Hepatocyte (in vitro differentiated cells): ENCODE data around the gene SASH3. TPM values are rescaled to one million over a fixed set of nuclear protein-coding genes. Genes with fewer than 3 reads are reported as not detected.

Source experiments
- DNase-seq: peaks from one replicate; pipeline ENCODE4 v3.0.0-alpha.2; 2016; ENCODE audit warnings: low spot score
- H2AFZ ChIP-seq: fragments of 200-600 bp; sonication (generic); 2 replicates; pipeline ENCODE4 v1.6.0; 2016; ENCODE audit warnings: antibody characterized with exemption, mild to moderate bottlenecking
- H3K27ac ChIP-seq: fragments of 200-600 bp; sonication (generic); 2 replicates; pipeline ENCODE4 v1.5.1; 2016; ENCODE audit warnings: mild to moderate bottlenecking
- H3K27me3 ChIP-seq: fragments of 200-600 bp; sonication (generic); 2 replicates; pipeline ENCODE4 v1.6.1; 2016
- H3K36me3 ChIP-seq: fragments of 200-600 bp; sonication (generic); replicated peaks from 2 replicates; pipeline ENCODE4 v1.5.1; 2016; ENCODE audit warnings: low read depth; ENCODE audit not compliant: insufficient read depth
- H3K4me1 ChIP-seq: fragments of 200-600 bp; sonication (generic); 2 replicates; pipeline ENCODE4 v1.5.1; 2016; ENCODE audit warnings: mild to moderate bottlenecking, moderate library complexity; ENCODE audit not compliant: insufficient read depth
- H3K4me2 ChIP-seq: fragments of 200-600 bp; sonication (generic); 2 replicates; pipeline ENCODE4 v1.6.0; 2016
- H3K4me3 ChIP-seq: fragments of 200-600 bp; sonication (generic); 2 replicates; pipeline ENCODE4 v1.5.1; 2016; ENCODE audit warnings: mild to moderate bottlenecking
- H3K79me2 ChIP-seq: fragments of 200-600 bp; sonication (generic); 2 replicates; pipeline ENCODE4 v1.6.0; 2017; ENCODE audit warnings: mild to moderate bottlenecking
- H3K9me2 ChIP-seq: fragments of 200-600 bp; sonication (generic); replicated peaks from 2 replicates; pipeline ENCODE4 v1.6.0; 2017; ENCODE audit warnings: mild to moderate bottlenecking; ENCODE audit not compliant: insufficient read depth
- H3K9me3 ChIP-seq: fragments of 200-600 bp; sonication (generic); 2 replicates; pipeline ENCODE4 v1.5.1; 2016; ENCODE audit warnings: low read depth, mild to moderate bottlenecking
- H4K20me1 ChIP-seq: fragments of 200-600 bp; sonication (generic); 2 replicates; pipeline ENCODE4 v1.6.0; 2016; ENCODE audit warnings: mild to moderate bottlenecking; ENCODE audit not compliant: insufficient read depth, poor library complexity, severe bottlenecking
- EZH2 ChIP-seq: fragments of 200-600 bp; sonication (generic); IDR thresholded peaks from 2 replicates; pipeline ENCODE4 v1.6.1; 2016; ENCODE audit warnings: antibody characterized with exemption, mild to moderate bottlenecking, borderline replicate concordance
- EZH2phosphoT487 ChIP-seq: fragments of 200-600 bp; sonication (generic); IDR thresholded peaks from one replicate; pipeline ENCODE4 v1.6.1; 2018; ENCODE audit warnings: antibody characterized with exemption, mild to moderate bottlenecking, low read depth, moderate library complexity; ENCODE audit not compliant: unreplicated experiment, severe bottlenecking
- WGBS: methylation state at CpG from one replicate; pipeline ENCODE4 v1.1.6; 2016; ENCODE audit warnings: low lambda C conversion rate; ENCODE audit errors: missing lambda C conversion rate; 5-methylcytosine and 5-hydroxymethylcytosine counted together
- polyA plus RNA-seq: library from polyadenylated mRNA; unstranded; fragments of >200 nt; fragmentation: Nextera tagmentation; extraction: Ambion mirVana; gene quantifications from 2 replicates; pipeline ENCODE4 v1.2.1, GENCODE V29; 2016
- total RNA-seq: library from RNA; depleted of rRNA; stranded (reverse); fragments of >200 nt; gene quantifications from 2 replicates; pipeline ENCODE4 v1.2.3, GENCODE V29; 2014
- TF ChIP-seq, protein P1 (sequence below): fragments of 200-600 bp; sonication (generic); IDR thresholded peaks from 2 replicates; pipeline ENCODE4 v1.5.1; 2016; ENCODE audit warnings: antibody characterized with exemption, mild to moderate bottlenecking; ENCODE audit not compliant: poor library complexity

Gene SASH3
- total and polyA plus RNA-seq, 2 experiments from 2014 or later = 0.31 to 0.67 TPM

DNA sequence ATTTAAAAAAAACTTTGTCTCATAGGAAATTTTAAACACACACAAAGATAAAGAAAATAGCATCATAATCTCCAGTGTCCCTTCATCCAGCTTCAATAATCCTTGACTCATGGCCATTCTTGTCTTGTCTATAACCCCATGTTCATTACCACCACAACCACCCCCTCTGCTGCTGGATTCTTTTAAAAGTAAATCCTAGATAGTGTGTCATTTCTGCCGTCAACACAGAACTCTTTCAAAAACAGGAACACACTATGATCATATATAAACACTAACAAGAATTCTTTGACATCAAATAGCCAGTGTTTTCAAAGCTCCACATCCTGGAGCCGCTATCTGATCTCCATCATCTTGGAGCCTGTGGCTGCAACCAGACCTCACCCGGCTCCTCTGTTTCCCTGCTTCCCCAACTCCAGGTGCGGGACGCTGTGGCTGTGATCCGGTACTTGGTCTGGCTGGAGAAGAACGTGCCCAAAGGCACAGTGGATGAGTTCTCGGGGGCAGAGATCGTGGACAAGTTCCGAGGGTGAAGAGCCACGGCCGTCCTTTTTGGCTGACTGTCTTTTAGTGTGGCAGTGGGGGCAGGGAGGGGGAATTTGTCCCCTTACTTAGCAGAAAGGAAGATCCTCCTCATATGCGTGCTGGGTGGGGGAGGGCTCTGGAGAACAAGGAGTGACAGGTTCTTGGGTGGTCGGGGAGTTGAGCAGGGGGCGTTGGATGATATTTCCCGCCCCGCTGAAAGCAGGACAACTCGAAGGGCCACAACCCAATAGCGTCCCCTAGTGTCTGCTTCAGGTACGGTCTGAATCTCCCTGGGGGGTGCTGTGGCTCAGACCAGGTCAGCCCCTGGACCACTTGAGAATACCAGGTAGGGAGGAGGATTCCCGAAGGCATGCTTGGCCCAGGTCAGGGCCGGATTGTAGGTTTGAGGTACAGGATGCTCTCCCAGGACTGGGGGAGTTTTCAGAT lies 25.4 kb upstream of the SASH3 start:
- no peak for DNase-seq
- 63% methylated on average over 22 of the region's 22 CpGs for WGBS
- Histone ChIP-seq H3K27me3 (no peaks in the 10 kb centered on the region), H3K4me1 (no peaks in the 10 kb centered on the region), H3K9me3 (no peaks in the 10 kb centered on the region), H3K79me2 (no peaks in the 10 kb centered on the region), H3K4me2 (no peak overlapping the region), H3K36me3 (no peaks in the 10 kb centered on the region), H3K27ac (no peak overlapping the region), H4K20me1 (no peaks in the 10 kb centered on the region), H2AFZ (no peak overlapping the region), H3K4me3 (no peak overlapping the region), H3K9me2 (no peaks in the 10 kb centered on the region)
- TF ChIP-seq EZH2 = no peak
- TF ChIP-seq EZH2phosphoT487 = no peak

DNA sequence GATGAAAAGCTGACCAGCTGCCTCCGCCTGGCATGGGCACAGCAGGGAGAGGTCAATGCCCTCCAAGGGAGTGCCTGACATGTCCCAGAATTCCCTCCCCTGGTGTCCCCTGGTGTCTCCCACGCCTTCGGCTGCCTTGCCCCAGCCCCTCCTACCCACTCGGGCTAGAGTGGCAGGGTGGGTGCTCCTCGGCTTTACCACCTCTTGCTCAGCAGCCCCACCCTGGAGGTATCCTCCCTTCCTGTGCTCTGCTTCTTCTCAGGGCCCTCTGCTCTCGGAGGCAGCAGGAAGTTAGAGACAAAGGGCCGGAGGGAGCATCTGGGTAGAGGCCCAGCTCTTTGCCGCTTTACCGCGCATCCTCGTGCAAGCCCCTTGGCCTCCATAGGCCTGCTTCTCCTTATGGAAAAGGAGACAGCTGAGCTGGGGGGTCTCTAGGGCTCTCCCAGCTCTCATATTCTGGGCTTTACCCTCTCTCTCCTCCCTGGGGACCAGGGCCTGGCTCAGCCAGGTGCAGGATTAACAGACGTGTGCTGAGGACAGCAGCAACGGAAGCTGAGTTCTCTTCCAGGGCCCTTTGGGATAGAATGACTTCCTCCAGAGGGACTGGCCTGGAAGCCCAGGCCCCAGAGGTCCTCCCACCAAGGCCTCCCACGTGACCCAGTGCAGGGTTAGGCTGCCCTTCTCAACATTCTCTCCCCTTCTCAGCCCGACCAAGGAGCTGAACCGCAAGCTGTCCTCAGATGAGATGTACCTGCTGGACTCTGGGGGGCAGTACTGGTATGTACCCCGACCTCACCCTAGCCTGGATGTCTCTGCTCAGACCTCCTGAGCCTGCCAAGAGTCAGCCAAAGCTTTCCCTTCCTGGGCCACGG lies 23.7 kb upstream of the SASH3 start:
- H3K79me2 ChIP-seq = no peaks in the 10 kb centered on the region
- WGBS = 76% methylated on average over 18 of the region's 18 CpGs
- H3K4me2 ChIP-seq = no peak overlapping the region
- H3K9me3 ChIP-seq = no peaks in the 10 kb centered on the region
- DNase-seq = no peak
- TF ChIP-seq EZH2phosphoT487 (no peak), EZH2 (no peak)
- TF ChIP-seq, protein P1, sequence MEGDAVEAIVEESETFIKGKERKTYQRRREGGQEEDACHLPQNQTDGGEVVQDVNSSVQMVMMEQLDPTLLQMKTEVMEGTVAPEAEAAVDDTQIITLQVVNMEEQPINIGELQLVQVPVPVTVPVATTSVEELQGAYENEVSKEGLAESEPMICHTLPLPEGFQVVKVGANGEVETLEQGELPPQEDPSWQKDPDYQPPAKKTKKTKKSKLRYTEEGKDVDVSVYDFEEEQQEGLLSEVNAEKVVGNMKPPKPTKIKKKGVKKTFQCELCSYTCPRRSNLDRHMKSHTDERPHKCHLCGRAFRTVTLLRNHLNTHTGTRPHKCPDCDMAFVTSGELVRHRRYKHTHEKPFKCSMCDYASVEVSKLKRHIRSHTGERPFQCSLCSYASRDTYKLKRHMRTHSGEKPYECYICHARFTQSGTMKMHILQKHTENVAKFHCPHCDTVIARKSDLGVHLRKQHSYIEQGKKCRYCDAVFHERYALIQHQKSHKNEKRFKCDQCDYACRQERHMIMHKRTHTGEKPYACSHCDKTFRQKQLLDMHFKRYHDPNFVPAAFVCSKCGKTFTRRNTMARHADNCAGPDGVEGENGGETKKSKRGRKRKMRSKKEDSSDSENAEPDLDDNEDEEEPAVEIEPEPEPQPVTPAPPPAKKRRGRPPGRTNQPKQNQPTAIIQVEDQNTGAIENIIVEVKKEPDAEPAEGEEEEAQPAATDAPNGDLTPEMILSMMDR = no peak
- no peaks in the 10 kb centered on the region for H3K36me3 ChIP-seq
- H3K4me3 ChIP-seq = no peak overlapping the region
- no peaks in the 10 kb centered on the region for H4K20me1 ChIP-seq
- H3K9me2 ChIP-seq = no peaks in the 10 kb centered on the region
- no peak overlapping the region for H3K27ac ChIP-seq
- no peaks in the 10 kb centered on the region for H3K27me3 ChIP-seq
- no peaks in the 10 kb centered on the region for H3K4me1 ChIP-seq
- no peak overlapping the region for H2AFZ ChIP-seq

DNA sequence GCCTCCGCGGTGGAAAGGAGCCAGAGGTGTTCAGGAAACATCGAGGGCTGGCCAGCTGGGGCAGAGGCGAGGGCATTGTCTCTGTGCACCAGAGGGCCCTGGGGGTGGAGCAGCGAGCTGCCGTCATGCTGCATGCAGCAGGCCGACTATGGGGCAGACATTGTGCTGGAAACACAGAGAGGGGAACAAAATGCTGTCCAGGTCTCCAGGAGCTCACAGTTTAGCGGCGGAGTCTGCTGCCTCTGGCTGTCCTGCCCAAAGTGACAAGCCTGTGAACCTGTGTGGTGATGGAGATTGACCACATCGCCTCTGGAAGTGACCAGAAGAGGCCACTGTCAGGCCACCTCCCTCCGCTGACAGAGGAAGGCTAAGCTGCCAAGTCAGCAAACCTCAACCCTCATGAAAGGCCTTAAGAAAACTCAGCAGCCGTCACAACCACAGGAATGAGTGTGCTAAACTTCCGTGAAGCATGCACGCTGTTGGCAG lies 20.1 kb upstream of the SASH3 start:
- Histone ChIP-seq H4K20me1 (no peaks in the 10 kb centered on the region), H3K4me2 (no peak overlapping the region), H2AFZ (no peak overlapping the region), H3K79me2 (no peaks in the 10 kb centered on the region), H3K4me1 (no peaks in the 10 kb centered on the region), H3K27ac (no peak overlapping the region), H3K9me2 (no peaks in the 10 kb centered on the region), H3K9me3 (no peaks in the 10 kb centered on the region), H3K4me3 (no peak overlapping the region), H3K27me3 (no peaks in the 10 kb centered on the region), H3K36me3 (no peaks in the 10 kb centered on the region)
- no peak for TF ChIP-seq EZH2
- no peak for TF ChIP-seq EZH2phosphoT487
- TF ChIP-seq, protein P1 = no peak
- 75% methylated on average over 13 of the region's 14 CpGs for WGBS
- DNase-seq = no peak
